ENCODE data around the gene C1orf141. TPM values are rescaled to one million over a fixed set of nuclear protein-coding genes. Genes with fewer than 3 reads are reported as not detected.
A peak's percentile ranks its signal among the peaks of the same experiment; 100 is the strongest.

Gene C1orf141
- polyA plus RNA-seq, 1 experiment: not detected

DNA sequence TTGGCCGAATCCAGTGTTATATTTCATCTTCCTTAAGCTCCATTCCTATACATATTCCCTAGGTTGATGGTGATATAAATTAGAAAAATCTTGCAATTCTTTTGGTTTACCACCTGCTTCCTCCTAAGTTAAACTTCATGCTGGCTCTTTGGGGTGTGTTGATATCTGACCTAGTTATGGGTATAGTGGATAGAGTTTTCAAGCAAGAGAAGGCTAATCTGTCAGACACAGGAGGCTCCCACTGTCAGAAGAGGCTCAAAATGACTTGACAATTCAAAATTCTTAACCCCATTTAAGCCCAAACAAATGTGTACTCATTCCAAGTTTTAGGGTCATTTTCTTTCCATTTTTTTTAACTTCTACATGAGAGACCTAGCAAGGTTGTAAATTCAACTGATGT lies 72.4 kb downstream of the C1orf141 start:
- ChIA-PET CTCF (no interaction called here), POLR2A (no interaction called here)
- no peak overlapping the region for H3K27ac ChIP-seq (ENCODE audit: low read depth, low read length)
- TF ChIP-seq, protein P1, sequence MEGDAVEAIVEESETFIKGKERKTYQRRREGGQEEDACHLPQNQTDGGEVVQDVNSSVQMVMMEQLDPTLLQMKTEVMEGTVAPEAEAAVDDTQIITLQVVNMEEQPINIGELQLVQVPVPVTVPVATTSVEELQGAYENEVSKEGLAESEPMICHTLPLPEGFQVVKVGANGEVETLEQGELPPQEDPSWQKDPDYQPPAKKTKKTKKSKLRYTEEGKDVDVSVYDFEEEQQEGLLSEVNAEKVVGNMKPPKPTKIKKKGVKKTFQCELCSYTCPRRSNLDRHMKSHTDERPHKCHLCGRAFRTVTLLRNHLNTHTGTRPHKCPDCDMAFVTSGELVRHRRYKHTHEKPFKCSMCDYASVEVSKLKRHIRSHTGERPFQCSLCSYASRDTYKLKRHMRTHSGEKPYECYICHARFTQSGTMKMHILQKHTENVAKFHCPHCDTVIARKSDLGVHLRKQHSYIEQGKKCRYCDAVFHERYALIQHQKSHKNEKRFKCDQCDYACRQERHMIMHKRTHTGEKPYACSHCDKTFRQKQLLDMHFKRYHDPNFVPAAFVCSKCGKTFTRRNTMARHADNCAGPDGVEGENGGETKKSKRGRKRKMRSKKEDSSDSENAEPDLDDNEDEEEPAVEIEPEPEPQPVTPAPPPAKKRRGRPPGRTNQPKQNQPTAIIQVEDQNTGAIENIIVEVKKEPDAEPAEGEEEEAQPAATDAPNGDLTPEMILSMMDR (IDR thresholded peaks at IDR 0.05; ENCODE audit: low read depth, low read length): no peak
- peaks cover 2% of the 10 kb centered on the region for H3K9me3 ChIP-seq (ENCODE audit: control insufficient read depth, insufficient read depth, low read length)
- no peaks in the 10 kb centered on the region for H3K27me3 ChIP-seq (ENCODE audit: control insufficient read depth, insufficient read depth, low read length)
- no peak overlapping the region for H3K4me3 ChIP-seq (ENCODE audit: low read depth, low read length)
- DNase-seq (ENCODE audit: low read depth, low spot score): no peak

DNA sequence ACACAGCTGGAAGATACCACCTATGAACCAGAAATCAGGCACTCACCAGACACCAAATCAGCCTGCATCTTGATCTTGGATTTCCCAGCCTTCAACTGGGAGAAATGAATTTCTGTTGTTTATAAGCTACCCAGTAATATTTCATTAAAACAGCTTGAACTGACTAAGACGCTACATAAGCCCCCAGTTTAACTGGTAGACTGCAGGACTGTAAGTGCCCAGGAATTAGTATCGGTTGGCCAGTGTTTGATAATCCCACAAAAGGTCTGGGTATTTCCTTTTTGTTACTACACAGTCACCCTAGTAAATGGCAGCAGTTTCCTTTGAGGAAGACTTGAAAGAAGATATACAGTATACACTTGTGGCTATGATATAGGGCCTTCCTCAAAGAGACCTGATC lies 73.5 kb downstream of the C1orf141 start:
- TF ChIP-seq, protein P1 (IDR thresholded peaks at IDR 0.05; ENCODE audit: low read depth, low read length): no peak
- no peaks in the 10 kb centered on the region for H3K9me3 ChIP-seq (ENCODE audit: control insufficient read depth, insufficient read depth, low read length)
- no peak overlapping the region for H3K4me3 ChIP-seq (ENCODE audit: low read depth, low read length)
- DNase-seq (ENCODE audit: low read depth, low spot score): no peak
- H3K27ac ChIP-seq (ENCODE audit: low read depth, low read length): peak overlapping the region; percentile 85
- CTCF ChIA-PET: interaction anchor here (0.5 to 1.9 kb wide), 3 partner anchors 49 to 290 kb away, joined by 3 to 9 read pairs (median 3); no protein-coding TSS in a partner anchor
- no peaks in the 10 kb centered on the region for H3K27me3 ChIP-seq (ENCODE audit: control insufficient read depth, insufficient read depth, low read length)
- POLR2A ChIA-PET: interaction anchor here (0.8 to 1.8 kb wide), 4 partner anchors 18 to 137 kb away, joined by 3 to 7 read pairs (median 4); partner anchors contain the start of genes DNAI4 and MIER1

DNA sequence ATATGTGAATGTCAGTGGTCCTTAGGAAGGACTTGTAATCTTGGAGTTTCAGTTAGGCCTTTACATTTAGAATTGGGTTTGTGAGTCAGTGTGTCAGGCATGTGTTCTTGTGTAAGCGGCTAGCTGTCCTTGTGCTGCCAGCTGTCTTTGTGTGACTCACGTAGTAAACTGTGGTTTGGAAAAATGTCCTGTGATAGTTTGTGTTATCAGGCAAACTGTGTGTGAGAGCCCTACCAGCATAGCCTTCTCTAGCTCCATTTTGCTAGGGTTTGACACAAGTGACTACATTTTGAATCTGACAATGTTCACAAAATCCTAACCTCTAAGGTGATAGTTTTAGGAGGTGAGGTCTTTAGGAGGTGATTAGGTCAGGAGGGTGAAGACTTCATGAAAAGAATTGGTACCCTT lies 74.0 kb downstream of the C1orf141 start:
- Histone ChIP-seq H3K9me3 (ENCODE audit: control insufficient read depth, insufficient read depth, low read length) (no peaks in the 10 kb centered on the region), H3K27me3 (ENCODE audit: control insufficient read depth, insufficient read depth, low read length) (no peaks in the 10 kb centered on the region), H3K4me3 (ENCODE audit: low read depth, low read length) (no peak overlapping the region), H3K27ac (ENCODE audit: low read depth, low read length) (peak overlapping the region; percentile 85)
- ChIA-PET CTCF (interaction anchor here (1.0 to 1.9 kb wide), 2 partner anchors 65 to 88 kb away, joined by 4 to 9 read pairs; no protein-coding TSS in a partner anchor), POLR2A (interaction anchor here (0.8 to 1.8 kb wide), 4 partner anchors 17 to 136 kb away, joined by 3 to 7 read pairs (median 4); partner anchors contain the start of genes DNAI4 and MIER1)
- TF ChIP-seq, protein P1 (IDR thresholded peaks at IDR 0.05; ENCODE audit: low read depth, low read length): no peak
- peak; percentile 97 for DNase-seq (ENCODE audit: low read depth, low spot score)

DNA sequence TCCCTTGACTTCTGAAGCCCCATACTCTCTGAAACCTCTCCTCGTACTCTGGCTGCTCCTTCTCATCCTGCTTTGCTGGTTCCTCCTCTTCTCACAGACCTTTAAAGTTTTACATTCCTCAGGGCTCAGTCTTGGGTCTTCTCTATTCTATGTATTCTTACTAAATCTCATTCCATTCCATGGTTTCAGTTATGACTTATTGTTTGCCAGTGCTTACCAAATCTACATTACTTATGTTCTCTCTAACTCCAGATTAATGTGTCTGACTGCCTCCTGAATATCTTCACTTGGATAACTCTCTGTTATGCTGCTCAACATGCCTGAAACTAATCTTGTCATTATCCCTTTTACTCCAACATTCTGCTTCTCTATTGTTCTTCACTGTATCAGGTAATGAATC lies 75.4 kb downstream of the C1orf141 start:
- Histone ChIP-seq H3K27me3 (ENCODE audit: control insufficient read depth, insufficient read depth, low read length) (no peaks in the 10 kb centered on the region), H3K4me3 (ENCODE audit: low read depth, low read length) (no peak overlapping the region), H3K9me3 (ENCODE audit: control insufficient read depth, insufficient read depth, low read length) (no peaks in the 10 kb centered on the region), H3K27ac (ENCODE audit: low read depth, low read length) (no peak overlapping the region)
- POLR2A ChIA-PET: no interaction called here
- no peak for DNase-seq (ENCODE audit: low read depth, low spot score)
- TF ChIP-seq, protein P1 (IDR thresholded peaks at IDR 0.05; ENCODE audit: low read depth, low read length): no peak
- CTCF ChIA-PET: interaction anchor here (1.3 kb wide), 1 partner anchor 63 kb away, joined by 3 read pairs; no protein-coding TSS in a partner anchor

DNA sequence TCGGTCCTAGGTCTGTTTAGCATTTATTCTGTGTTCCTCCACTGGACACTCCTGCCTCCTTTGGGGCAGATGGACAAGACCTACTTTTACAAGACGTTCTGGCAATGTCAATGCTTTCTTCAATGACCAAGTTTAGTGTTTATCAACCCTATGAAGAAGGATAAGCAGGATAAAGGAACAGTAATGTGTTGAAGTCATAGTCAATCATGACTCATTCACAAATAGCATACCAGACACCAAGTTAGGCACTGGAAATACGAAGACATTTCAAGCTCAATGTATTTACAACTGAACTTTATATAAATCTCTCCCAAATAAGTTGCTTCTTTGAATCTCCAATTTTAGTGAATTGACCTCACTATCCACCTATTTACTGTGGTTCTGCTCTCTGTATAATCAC lies 76.0 kb downstream of the C1orf141 start:
- TF ChIP-seq, protein P1 (IDR thresholded peaks at IDR 0.05; ENCODE audit: low read depth, low read length): no peak
- Histone ChIP-seq H3K27ac (ENCODE audit: low read depth, low read length) (no peak overlapping the region), H3K4me3 (ENCODE audit: low read depth, low read length) (no peak overlapping the region), H3K9me3 (ENCODE audit: control insufficient read depth, insufficient read depth, low read length) (no peaks in the 10 kb centered on the region), H3K27me3 (ENCODE audit: control insufficient read depth, insufficient read depth, low read length) (no peaks in the 10 kb centered on the region)
- ChIA-PET POLR2A (no interaction called here), CTCF (interaction anchor here (0.6 to 1.2 kb wide), 2 partner anchors 45 to 60 kb away, joined by 4 to 6 read pairs; no protein-coding TSS in a partner anchor)
- DNase-seq (ENCODE audit: low read depth, low spot score): no peak

All from AG04450 (cell line).